Ascending aorta (tissue), 2 donors: ENCODE results near the gene LBP. TPM values are rescaled to one million over a fixed set of nuclear protein-coding genes. Genes with fewer than 3 reads are reported as not detected.
A peak's percentile ranks its signal among the peaks of the same experiment; 100 is the strongest.

Experiments used
- DNase-seq, 2 donors: peaks; one replicate each; pipeline ENCODE4 v3.0.0-alpha.2; 2019; ENCODE audit warnings: low spot score in 2 of 2
- H3K27ac ChIP-seq, 2 donors: fragments of 200-600 bp; sonication (generic); one replicate each; pipeline ENCODE4 v1.5.1; 2016 to 2017; ENCODE audit warnings: mild to moderate bottlenecking in 1 of 2
- H3K27me3 ChIP-seq: fragments of 200-600 bp; sonication (generic); one replicate; pipeline ENCODE4 v1.5.1; 2017
- H3K36me3 ChIP-seq, 2 donors: fragments of 200-600 bp; sonication (generic); one replicate each; pipeline ENCODE4 v1.5.1; 2016
- H3K4me1 ChIP-seq, 2 donors: fragments of 200-600 bp; sonication (generic); one replicate each; pipeline ENCODE4 v1.5.1; 2016 to 2017; ENCODE audit warnings: mild to moderate bottlenecking in 1 of 2
- H3K4me3 ChIP-seq, 2 donors: fragments of 200-600 bp; sonication (generic); one replicate each; pipeline ENCODE4 v1.5.1; 2016 to 2017; ENCODE audit warnings: mild to moderate bottlenecking in 1 of 2
- H3K9me3 ChIP-seq, 2 donors: fragments of 200-600 bp; sonication (generic); one replicate each; pipeline ENCODE4 v1.5.1; 2016
- CTCF ChIP-seq, 3 experiments: fragments of 200-600 bp in 2 of 3; fragments of 450-650 bp in 1 of 3; sonication (generic) in 2 of 3; IDR thresholded peaks; one replicate each; pipeline ENCODE4 v1.5.1; 2016 to 2019; ENCODE audit warnings: antibody characterized with exemption in 3 of 3, mild to moderate bottlenecking in 1 of 3, moderate library complexity in 1 of 3
- intact Hi-C: fragments of 100-400 bp; cut with DNase I; formaldehyde crosslinking; loops from one replicate; pipeline ENCODE4 v1.15.1; 2023
- total RNA-seq: library from RNA; depleted of rRNA; stranded (reverse); fragments of >200 nt; gene quantifications from one replicate; pipeline ENCODE4 v1.1.0, GENCODE V29; 2016

Gene LBP
- total RNA-seq, 1 donor from 2014 or later: 18.8 TPM

- DNase-seq: no peak
- Histone ChIP-seq H3K27ac (no peak overlapping the region), H3K4me1 (no peaks in the 10 kb centered on the region), H3K36me3 (no peaks in the 10 kb centered on the region), H3K9me3 (no peaks in the 10 kb centered on the region), H3K27me3 (no peaks in the 10 kb centered on the region), H3K4me3 (peak overlapping the region in 1 of 2 donors; percentile 16)
- intact Hi-C loops: no loop called here
- no peak for TF ChIP-seq CTCF (IDR thresholded peaks at IDR 0.05)
Measured at GRCh38 chr20:38343311-38344106, 2.8 kb upstream of the LBP start.

GRCh38 chr20:38344107-38344701 is 2.1 kb upstream of the LBP start:
- intact Hi-C loops: no loop called here
- no peak for DNase-seq
- Histone ChIP-seq H3K9me3 (no peaks in the 10 kb centered on the region), H3K4me1 (no peaks in the 10 kb centered on the region), H3K4me3 (no peak overlapping the region), H3K36me3 (no peaks in the 10 kb centered on the region), H3K27me3 (no peaks in the 10 kb centered on the region), H3K27ac (no peak overlapping the region)
- no peak for TF ChIP-seq CTCF (IDR thresholded peaks at IDR 0.05)

GRCh38 chr20:38345643-38346042 is 639 bp upstream of the LBP start:
- intact Hi-C loops: no loop called here
- DNase-seq: no peak
- H3K36me3 ChIP-seq: no peaks in the 10 kb centered on the region
- no peaks in the 10 kb centered on the region for H3K9me3 ChIP-seq
- H3K4me3 ChIP-seq: no peak overlapping the region
- H3K27ac ChIP-seq: no peak overlapping the region
- H3K4me1 ChIP-seq: no peaks in the 10 kb centered on the region
- no peaks in the 10 kb centered on the region for H3K27me3 ChIP-seq
- no peak for TF ChIP-seq CTCF (IDR thresholded peaks at IDR 0.05)

- TF ChIP-seq CTCF (IDR thresholded peaks at IDR 0.05): no peak
- no peak for DNase-seq
- Histone ChIP-seq H3K9me3 (no peaks in the 10 kb centered on the region), H3K4me1 (no peaks in the 10 kb centered on the region), H3K36me3 (no peaks in the 10 kb centered on the region), H3K27ac (no peak overlapping the region), H3K27me3 (no peaks in the 10 kb centered on the region), H3K4me3 (no peak overlapping the region)
- intact Hi-C loops: no loop called here
Measured at GRCh38 chr20:38346741-38347140, 459 bp downstream of the LBP start.

- Histone ChIP-seq H3K9me3 (no peaks in the 10 kb centered on the region), H3K27ac (no peak overlapping the region), H3K36me3 (no peaks in the 10 kb centered on the region), H3K4me3 (no peak overlapping the region), H3K27me3 (no peaks in the 10 kb centered on the region), H3K4me1 (no peaks in the 10 kb centered on the region)
- TF ChIP-seq CTCF (IDR thresholded peaks at IDR 0.05): no peak
- DNase-seq: no peak
- intact Hi-C loops: no loop called here
Measured at GRCh38 chr20:38349856-38350255, 3.6 kb downstream of the LBP start.
